Astrocyte of the spinal cord (primary cell): ENCODE results near the gene IL2RA.

ENCODE experiments used
- DNase-seq: peaks from one replicate; pipeline ENCODE4 v3.0.0; 2011; ENCODE audit warnings: low read depth, low spot score
- H3K4me3 ChIP-seq: 2 replicates; pipeline ENCODE4 v1.5.1; 2011; ENCODE audit warnings: low read depth, mild to moderate bottlenecking, low read length, moderate library complexity
- in situ Hi-C: cut with HindIII; loops from 2 replicates; pipeline ENCODE4 v1.10.0; 2017; ENCODE audit warnings: low sequenced_read_pairs
- TF ChIP-seq, protein P1 (sequence below): IDR thresholded peaks from 2 replicates; pipeline ENCODE4 v1.5.1; 2012; ENCODE audit warnings: low read depth, mild to moderate bottlenecking, low read length, inconsistent platforms

IL2RA gene

DNA sequence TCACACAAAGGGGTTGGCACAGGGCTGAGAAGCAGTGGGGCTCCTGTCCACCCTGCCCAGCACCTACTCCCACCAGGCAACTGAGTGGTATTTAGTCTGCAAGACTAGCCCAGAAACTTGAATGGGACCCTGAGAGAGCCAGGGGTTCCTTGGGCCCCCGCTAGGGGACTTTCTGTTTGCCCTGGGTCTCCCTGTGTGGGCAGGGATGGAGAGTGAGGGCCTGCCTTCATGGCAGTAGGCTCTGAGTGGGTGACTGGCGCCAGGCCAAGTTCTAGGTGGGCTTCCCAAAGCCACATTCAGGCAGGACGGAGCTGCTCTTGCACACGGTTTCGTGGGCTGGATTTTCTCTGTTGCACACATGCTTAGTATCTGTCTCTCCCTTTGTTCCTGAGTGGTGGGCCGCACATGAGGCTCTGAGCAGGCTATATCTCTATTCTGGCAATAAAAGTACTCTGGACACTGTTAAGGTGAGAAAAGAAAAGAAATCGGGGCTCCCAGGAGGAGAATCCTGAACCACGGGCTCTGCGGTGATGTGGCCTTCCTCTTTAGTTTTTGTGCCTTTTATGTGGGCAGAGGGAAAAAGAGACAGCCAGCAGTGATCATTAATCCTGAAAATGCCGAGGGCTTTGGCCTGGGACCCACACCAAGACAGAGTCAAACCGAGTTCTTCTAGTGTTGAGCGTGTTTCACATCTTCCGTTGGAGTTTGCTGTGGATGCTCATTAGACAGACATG is 26.9 kb downstream of the IL2RA start:
- no peak overlapping the region for H3K4me3 ChIP-seq
- in situ Hi-C loops, result no loop called here
- TF ChIP-seq, protein P1, sequence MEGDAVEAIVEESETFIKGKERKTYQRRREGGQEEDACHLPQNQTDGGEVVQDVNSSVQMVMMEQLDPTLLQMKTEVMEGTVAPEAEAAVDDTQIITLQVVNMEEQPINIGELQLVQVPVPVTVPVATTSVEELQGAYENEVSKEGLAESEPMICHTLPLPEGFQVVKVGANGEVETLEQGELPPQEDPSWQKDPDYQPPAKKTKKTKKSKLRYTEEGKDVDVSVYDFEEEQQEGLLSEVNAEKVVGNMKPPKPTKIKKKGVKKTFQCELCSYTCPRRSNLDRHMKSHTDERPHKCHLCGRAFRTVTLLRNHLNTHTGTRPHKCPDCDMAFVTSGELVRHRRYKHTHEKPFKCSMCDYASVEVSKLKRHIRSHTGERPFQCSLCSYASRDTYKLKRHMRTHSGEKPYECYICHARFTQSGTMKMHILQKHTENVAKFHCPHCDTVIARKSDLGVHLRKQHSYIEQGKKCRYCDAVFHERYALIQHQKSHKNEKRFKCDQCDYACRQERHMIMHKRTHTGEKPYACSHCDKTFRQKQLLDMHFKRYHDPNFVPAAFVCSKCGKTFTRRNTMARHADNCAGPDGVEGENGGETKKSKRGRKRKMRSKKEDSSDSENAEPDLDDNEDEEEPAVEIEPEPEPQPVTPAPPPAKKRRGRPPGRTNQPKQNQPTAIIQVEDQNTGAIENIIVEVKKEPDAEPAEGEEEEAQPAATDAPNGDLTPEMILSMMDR, result no peak
- DNase-seq, result no peak

DNA sequence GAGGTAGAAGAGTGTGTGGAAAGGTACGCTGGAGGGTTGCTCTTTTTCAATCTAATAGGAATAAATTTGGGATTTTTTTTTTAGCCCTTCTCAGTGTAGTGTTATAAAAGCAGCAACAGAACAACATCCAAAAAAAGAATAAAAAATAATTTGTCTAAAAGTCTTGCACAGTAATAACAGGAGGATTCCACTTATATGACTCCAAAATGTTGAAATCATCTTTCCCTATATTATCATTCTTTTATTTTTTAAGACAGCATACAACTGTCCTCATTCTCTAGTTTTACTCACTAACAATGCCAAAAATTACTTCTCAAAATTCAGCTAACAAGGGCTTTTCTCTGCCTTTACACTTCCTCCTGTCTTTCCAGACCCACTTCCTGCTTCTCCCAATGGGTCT is 27.8 kb downstream of the IL2RA start:
- H3K4me3 ChIP-seq, result no peak overlapping the region
- in situ Hi-C loops, result no loop called here

DNA sequence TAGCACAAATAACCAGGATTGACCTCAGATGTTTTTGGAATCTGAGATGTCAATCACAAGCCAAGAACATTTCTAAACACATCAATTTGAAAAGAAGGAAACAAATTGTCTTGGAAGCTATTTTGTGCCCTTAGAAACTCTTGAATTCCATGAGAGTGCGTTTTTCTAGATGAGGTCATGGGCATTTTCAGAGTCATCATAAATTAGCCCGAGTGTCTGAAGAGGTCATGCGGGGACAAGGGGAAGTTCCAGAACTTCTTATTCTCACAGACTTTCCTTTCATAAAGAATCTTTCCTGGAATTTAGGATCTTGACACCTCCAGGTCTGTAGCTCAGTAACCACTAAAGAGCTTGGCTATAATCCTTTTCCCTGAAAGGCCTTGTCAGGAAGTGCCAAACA is 28.2 kb downstream of the IL2RA start:
- in situ Hi-C loops, result no loop called here
- TF ChIP-seq, protein P1, result no peak
- no peak for DNase-seq
- H3K4me3 ChIP-seq, result no peak overlapping the region

More for the DNA sequence above, 27.8 kb downstream of the IL2RA start:
- DNase-seq, result no peak
- TF ChIP-seq, protein P1, result no peak

DNA sequence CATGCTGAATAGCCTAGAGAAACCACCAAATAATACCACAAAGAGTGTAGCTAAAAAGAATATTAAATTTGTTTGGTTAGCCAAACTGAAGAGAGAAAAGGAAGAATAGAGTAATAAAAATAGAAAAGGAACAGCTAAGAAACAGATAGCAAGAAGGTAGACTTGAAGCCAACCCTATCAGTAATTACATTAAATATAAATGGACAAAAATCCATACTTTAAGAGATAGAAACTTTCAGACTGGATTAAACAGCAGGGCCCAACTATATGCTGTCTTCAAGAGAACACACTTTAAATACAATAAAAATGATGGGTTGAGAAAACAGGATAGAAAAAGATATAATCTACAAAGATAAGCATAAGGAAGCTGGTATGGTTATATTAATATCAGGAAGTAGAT is 31.2 kb downstream of the IL2RA start:
- TF ChIP-seq, protein P1, result no peak
- in situ Hi-C loops, result no loop called here
- no peak for DNase-seq
- no peak overlapping the region for H3K4me3 ChIP-seq

DNA sequence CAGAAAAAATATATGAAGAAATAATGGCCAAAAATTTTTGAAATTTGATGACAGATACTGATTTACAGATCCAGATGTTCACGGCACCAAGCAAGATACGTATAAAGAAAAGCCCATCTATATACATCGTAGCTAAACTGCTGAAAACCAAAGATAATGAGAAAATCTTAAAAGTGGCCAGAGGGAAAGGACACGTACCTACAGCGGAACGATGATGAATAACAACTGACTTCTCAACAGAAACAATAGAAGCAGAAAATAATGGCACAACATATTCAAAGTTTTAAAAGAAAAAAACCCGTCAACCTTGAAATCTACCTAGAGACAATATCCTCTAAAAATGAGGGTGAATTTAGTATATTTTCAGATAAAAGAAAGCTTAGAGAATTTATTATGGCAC is 31.9 kb downstream of the IL2RA start:
- in situ Hi-C loops, result no loop called here
- no peak overlapping the region for H3K4me3 ChIP-seq

DNA sequence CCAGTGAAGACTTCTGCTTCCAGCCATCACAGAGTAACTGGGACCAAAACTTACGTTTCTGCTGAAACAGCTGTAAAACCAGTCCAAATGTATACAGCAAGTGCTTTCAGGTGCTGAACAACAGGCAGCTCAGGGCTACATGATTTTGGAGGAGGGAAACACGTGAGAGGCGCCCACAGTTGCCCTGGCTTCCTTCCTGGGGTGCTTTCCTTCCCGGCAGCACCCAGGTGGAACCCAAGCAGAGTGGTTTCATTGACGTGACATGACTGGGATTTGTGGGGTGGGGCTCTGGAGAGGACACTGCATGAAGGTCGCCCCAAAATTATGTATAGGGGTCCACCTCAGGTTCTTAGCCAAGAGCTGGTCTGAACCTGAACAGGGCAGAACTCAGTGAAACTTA is 34.2 kb downstream of the IL2RA start:
- H3K4me3 ChIP-seq, result no peak overlapping the region
- TF ChIP-seq, protein P1, result no peak
- no peak for DNase-seq
- in situ Hi-C loops, result no loop called here

More for the DNA sequence above, 31.9 kb downstream of the IL2RA start:
- TF ChIP-seq, protein P1, result no peak
- no peak for DNase-seq
